Measurements from ENCODE around the gene KDSR. TPM values are rescaled to one million over a fixed set of nuclear protein-coding genes. Genes with fewer than 3 reads are reported as not detected.

Gene KDSR
- total and polyA plus RNA-seq, 2 donors from 2014 or later: 22.5 to 73.5 TPM

DNA sequence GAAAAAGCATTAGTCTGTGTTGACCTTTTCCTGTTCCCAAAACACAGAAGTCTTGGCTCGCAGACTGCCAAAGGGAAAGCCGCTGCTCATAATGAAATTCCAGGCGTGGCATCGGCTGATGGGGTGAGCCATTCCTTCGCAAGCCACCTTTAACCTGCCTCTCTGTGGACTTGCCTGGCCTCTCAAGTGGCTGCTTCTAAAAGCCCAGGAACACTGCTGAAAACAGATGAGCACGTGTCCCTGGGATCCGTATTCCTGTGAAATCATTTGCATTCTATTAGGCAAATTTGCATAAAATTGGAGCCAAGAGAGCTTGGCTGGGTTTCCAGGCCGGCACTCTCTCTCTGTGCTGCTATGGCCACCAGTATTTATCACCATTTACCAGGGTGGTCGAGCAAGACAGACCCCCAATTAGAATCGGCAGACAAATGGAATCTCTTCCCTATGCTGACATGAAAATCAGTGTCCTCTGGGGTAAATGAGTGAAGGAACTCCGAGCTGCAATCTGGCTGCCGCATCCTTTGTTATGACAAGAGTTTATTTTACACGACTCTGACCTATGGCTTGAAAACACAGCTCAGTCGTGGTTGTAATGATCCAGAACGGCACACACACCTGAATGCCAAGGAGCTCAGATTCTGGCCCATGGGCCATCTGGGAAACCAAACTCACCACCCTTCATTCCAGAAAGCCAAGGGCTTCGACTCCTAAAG is 69.2 kb downstream of the KDSR start:
- Histone ChIP-seq H3K9ac (ENCODE audit: low read length in 3 of 3) (peak overlapping the region in 1 of 3 donors; percentile 7), H3K36me3 (ENCODE audit: control insufficient read depth in 2 of 3, insufficient read depth in 3 of 3, low read length in 3 of 3) (no peaks in the 10 kb centered on the region), H3K27me3 (ENCODE audit: control insufficient read depth, insufficient read depth, low read length) (no peaks in the 10 kb centered on the region), H3K4me1 (ENCODE audit: control insufficient read depth in 2 of 3, insufficient read depth in 2 of 3, low read depth in 1 of 3, low read length in 3 of 3) (peaks cover 2 to 21% (median 18%) of the 10 kb centered on the region in 3 donors), H3K4me3 (ENCODE audit: low read length in 3 of 3) (no peak overlapping the region), H3K27ac (ENCODE audit: low read depth in 2 of 2, low read length in 2 of 2) (peak overlapping the region; percentile 3 to 26), H3K9me3 (ENCODE audit: control insufficient read depth in 2 of 3, insufficient read depth in 1 of 3, low read length in 3 of 3) (no peaks in the 10 kb centered on the region)
- no peak for FAIRE-seq
- intact Hi-C loops (cut with DNase I): no loop called here
- peak in 1 of 5 donors; percentile 50 for DNase-seq
- TF ChIP-seq CTCF (IDR thresholded peaks at IDR 0.05; ENCODE audit: borderline replicate concordance, extremely low read depth, insufficient read depth): no peak

- H3K27me3 ChIP-seq (ENCODE audit: control insufficient read depth, insufficient read depth, low read length): no peaks in the 10 kb centered on the region
- H3K9me3 ChIP-seq (ENCODE audit: control insufficient read depth in 2 of 3, insufficient read depth in 1 of 3, low read length in 3 of 3): no peaks in the 10 kb centered on the region
- H3K4me3 ChIP-seq (ENCODE audit: low read length in 3 of 3): no peak overlapping the region
- no peak overlapping the region for H3K9ac ChIP-seq (ENCODE audit: low read length in 3 of 3)
- peaks cover 0 to 15% (median 10%) of the 10 kb centered on the region in 3 donors for H3K4me1 ChIP-seq (ENCODE audit: control insufficient read depth in 2 of 3, insufficient read depth in 2 of 3, low read depth in 1 of 3, low read length in 3 of 3)
- no peak for DNase-seq
- no peaks in the 10 kb centered on the region for H3K36me3 ChIP-seq (ENCODE audit: control insufficient read depth in 2 of 3, insufficient read depth in 3 of 3, low read length in 3 of 3)
- intact Hi-C loops (cut with DNase I): no loop called here
- FAIRE-seq: no peak
- no peak for TF ChIP-seq CTCF (IDR thresholded peaks at IDR 0.05; ENCODE audit: borderline replicate concordance, extremely low read depth, insufficient read depth)
- no peak overlapping the region for H3K27ac ChIP-seq (ENCODE audit: low read depth in 2 of 2, low read length in 2 of 2)
Observed at GRCh38 chr18:63293935-63294334, 73.1 kb downstream of the KDSR start.

DNA sequence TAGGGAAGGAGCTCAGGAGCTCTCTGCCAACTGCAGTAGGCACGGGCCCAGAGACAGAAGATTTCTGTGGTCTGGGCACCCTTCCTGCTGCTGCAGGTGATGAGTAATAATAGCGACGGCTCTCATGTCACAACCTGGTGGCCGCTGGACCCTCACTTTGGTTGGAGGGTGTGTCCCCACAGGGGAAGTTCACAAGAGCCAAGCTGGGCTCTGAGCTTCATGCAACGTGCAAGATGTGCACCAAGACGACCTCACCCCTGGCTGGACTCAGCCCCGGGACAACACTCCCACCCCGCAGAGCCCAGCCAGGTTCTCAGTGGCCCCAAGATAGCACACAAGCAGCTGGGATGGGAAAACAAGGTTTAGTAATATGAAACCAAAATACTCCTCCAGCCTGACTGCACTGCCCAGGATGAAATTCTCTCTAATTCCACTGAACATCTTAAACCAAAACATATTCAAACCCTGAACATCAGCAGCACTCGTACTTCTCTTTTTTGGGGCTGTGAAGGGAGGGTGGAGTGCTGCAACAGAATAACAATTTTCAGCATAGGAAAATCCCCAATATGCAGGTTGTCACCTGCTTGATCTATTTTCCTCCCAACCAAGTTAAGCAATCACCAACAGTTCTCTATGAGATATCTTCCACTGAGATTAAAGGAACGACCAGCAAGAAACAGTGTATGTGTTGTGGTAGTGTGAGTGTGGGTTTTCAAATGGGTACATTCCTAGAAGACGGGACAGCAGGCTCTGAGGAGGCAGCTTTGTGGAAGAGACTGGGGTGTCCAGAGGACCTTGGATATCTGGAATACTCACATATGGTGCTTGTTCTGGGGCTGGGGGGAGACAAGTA is 73.9 kb downstream of the KDSR start:
- FAIRE-seq (no peak), DNase-seq (peak in 2 of 5 donors; percentile 48 to 56)
- H3K27ac ChIP-seq (ENCODE audit: low read depth in 2 of 2, low read length in 2 of 2): no peak overlapping the region
- no peaks in the 10 kb centered on the region for H3K27me3 ChIP-seq (ENCODE audit: control insufficient read depth, insufficient read depth, low read length)
- no peak overlapping the region for H3K4me3 ChIP-seq (ENCODE audit: low read length in 3 of 3)
- intact Hi-C loops (cut with DNase I): no loop called here
- peaks cover 0 to 6% (median 5%) of the 10 kb centered on the region in 3 donors for H3K4me1 ChIP-seq (ENCODE audit: control insufficient read depth in 2 of 3, insufficient read depth in 2 of 3, low read depth in 1 of 3, low read length in 3 of 3)
- H3K36me3 ChIP-seq (ENCODE audit: control insufficient read depth in 2 of 3, insufficient read depth in 3 of 3, low read length in 3 of 3): no peaks in the 10 kb centered on the region
- no peak overlapping the region for H3K9ac ChIP-seq (ENCODE audit: low read length in 3 of 3)
- no peaks in the 10 kb centered on the region for H3K9me3 ChIP-seq (ENCODE audit: control insufficient read depth in 2 of 3, insufficient read depth in 1 of 3, low read length in 3 of 3)
- TF ChIP-seq CTCF (IDR thresholded peaks at IDR 0.05; ENCODE audit: borderline replicate concordance, extremely low read depth, insufficient read depth): no peak
